Left kidney (tissue), 2 donors: ENCODE data around the gene HOXB6. TPM values are rescaled to one million over a fixed set of nuclear protein-coding genes. Genes with fewer than 3 reads are reported as not detected.

Experiments
- DNase-seq: peaks from one replicate; pipeline ENCODE4 v3.0.0-alpha.2; 2013
- polyA plus RNA-seq: library from polyadenylated mRNA; unstranded; fragments of 120-200 nt; gene quantifications from one replicate; pipeline ENCODE4 v1.2.1, GENCODE V29; 2013; ENCODE audit not compliant: insufficient read length

Gene HOXB6
- polyA plus RNA-seq, 1 donor: 98.2 TPM

GRCh38 chr17:48623583-48623982, 18.8 kb upstream of the HOXB6 start:
- no peak for DNase-seq

DNA sequence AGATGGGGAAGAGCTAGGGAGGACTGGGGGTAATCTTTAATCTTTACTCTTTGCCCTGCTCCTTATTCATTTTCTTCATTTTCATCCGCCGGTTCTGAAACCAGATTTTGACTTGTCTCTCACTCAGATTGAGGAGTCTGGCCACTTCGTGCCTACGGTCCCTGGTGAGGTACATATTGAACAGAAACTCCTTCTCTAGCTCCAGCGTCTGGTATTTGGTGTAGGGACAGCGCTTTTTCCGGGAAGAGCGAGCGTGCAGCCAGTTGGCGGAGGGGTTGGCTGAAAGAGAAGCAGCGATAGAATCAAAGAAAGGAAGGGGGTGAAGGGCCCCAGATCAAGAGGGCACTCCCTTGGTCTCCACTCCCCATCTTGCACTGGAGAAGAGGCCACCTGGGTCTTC, 18.1 kb upstream of the HOXB6 start:
- DNase-seq: no peak

DNA sequence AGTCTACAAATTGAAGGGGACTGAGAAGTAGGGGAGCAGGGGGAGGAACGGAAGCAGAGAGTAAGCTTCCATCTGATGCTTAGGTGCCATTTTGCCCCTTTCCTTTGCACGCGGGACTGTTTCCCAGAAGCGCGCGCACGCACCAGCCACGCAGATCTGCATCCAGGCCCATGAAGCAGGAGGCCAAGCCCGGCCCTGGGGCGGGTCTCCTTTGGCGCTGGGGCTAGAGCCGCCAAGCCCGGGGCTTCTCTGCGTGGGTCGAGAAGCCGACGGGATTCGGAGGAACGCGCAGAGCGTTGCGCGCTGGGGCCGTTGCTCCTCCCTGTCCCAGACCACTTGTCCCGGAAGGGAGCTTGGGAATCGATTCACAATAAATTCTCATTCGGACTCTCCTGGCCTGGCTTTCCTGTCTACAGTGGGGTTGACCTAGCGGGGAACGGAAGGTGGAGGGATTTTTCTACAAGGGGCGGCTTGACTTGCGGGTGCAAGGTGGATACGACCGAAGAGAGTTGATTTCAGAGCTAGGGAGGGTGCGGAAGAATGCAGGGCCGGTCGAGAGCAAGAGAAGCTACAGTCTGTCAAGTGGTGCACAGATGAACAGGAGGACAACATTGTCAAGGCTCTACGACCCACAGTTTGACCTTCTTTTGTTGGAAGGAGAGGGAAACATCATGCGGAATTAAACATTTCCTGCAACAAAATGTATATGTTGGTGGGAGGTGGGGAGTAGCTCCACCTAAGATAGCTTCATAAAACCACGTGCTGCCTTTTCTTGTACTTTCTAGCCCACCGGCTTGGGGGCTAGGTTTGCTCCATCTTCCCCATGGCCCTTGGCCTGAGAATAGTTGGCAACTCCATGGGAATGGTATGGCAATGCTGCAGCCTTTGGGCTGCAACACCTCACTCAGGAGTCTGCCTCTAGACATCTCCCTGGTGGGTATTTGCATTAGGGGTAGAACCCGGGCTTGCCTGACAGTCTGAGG, 16.9 kb upstream of the HOXB6 start:
- no peak for DNase-seq

DNA sequence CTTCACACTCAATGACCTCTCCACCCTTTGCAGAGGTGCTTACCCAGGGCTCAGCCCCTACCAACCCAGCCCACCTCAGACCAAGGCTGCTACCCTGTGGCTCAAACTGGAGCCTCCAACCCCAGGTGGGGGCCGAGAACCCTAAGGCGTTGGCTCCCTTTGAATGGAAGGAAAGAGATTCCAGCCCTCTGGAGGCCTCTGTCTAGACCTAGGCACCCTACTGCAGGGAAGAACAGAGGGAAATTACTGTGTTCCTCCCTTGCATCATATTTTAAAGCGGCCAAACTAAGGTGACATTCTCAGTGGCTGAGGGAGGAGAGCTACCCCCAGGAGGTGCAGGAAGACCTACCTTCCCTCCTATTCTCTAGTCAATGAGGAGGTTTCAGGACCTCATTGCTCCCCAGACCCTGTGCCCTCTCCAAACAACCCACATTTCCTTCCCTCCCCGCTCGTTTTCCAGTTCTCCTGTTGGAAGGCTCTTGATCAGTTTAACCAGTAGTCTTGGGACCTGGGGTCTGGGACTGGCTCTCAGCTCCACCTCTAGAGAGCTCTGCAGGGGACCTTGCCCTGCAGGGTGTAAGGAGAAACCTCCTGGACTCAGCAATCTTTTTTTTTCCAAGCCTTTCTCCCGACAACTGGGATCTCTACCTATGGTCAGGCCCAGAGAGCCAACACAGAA, 15.8 kb upstream of the HOXB6 start:
- peak; percentile 44 for DNase-seq

- no peak for DNase-seq
These were observed 15.2 kb upstream of the HOXB6 start for GRCh38 chr17:48619826-48620449.

DNA sequence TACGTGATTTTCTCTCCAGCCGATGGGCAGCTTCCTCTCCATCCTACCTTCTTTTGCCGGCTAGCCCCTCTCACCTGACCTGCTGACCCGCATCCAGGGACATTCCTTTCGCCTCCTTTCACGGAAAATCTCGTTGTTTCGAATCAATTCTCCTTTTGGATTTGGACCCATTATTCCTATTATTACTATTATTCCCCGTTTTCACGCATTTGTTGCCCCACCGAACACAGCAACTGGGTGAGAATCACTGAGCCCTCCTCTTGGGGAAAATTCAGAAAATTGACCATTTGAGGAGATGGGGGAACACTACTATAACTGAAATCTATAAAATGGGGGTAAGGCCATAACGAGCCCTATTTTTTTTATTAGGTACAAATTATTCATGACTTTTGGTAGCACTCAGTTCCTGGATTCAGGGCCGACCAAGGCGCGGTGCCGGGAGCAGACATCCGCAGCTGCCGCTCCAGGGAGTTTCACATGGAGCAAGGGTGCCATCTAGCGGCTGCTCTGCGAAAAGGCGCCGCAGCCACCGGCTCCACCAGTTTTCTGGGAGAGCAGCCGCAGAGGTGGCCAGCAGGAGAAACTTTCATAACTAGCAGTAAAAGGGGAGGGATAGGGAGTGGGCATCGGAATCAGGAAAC, 13.6 kb upstream of the HOXB6 start:
- peak; percentile 93 for DNase-seq

GRCh38 chr17:48617471-48618255, 12.9 kb upstream of the HOXB6 start:
- peak; percentile 33 for DNase-seq

DNA sequence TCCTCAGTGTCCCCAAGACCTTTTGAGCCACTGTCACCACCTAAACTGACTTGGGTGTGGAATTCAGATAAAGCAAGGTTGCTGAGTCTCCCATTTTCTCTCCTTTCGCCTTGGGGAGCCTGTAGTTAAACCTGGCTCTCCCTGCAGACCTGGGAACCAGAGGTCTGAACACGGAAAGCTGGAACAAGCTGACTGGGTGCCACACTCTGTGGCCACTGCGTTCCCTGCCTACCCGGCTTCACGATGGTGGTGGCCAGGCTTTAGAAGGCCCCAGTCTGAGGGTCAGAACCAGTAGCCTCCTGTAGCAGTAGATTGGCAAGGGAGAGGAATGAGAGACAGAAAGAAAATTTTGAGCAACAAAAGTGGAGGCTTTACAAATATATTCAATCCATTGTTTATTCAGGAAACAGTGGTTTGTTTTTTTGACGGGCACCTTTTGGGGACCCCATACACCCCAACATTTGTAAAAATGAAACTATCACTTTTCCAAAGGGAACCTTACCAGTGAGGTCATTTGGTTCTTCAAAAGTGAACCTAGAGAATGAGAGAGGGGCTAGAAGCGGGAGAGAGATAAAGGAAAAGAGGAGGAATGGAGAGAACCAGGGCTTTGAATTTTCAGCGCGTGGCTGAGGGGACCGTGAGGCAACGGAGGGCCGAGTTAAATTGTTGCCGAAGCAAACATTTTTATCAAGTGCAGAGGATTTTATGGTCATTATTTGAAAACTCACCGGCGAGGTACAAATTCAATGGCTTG, 12.1 kb upstream of the HOXB6 start:
- no peak for DNase-seq

- DNase-seq: peak; percentile 42
These were observed 11.4 kb upstream of the HOXB6 start for GRCh38 chr17:48615963-48616716.

- DNase-seq: no peak
These were observed 10.5 kb upstream of the HOXB6 start, which contains the start of gene HOXB8 for GRCh38 chr17:48615047-48615962. TSS of gene HOXB8 (minus strand) at chr17:48615292. CDS start at chr17:48614704, 588 bp downstream.

DNA sequence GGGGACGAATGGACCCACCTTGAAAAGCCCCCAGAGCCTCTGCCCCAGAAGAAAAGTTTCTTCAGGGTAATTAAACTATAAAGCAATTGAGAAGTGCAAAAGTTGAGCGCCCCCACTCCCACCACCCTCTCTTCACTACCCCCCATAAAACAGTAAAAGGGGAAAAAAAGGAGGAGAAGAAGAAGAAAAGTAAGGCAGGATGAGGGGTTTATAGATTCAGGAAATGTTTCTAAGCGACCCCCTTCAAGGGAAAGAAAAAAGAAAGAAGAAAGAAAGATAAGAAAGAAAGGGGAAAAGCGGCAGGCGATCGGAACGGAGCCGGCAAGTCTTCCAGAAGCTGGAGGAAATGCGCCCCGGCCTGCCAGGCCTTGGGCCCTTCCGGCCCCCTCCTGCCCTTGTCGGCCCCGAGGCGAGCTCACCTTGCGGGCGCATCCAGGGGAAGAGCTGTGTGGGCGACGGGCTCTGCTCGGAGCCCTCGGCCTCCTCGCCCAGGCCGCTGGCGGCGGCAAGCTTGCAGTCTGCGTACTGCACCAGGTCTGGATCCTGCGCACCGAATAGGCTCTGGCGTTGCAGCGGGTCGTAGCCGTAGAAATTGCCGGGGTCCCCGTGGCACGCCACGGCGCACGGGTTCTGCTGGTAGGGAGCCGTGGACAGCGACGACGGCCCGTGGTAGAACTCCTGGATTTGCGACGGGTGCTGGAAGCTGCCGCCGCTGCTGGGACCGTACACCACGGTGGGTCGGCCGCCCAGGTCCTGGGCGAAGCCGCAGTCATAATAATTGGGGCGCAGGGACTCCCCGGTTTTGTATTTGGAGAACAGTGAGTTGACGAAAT, 9.3 kb upstream of the HOXB6 start:
- DNase-seq: no peak

- DNase-seq: no peak
These were observed 8.3 kb upstream of the HOXB6 start for GRCh38 chr17:48612854-48613691.

DNA sequence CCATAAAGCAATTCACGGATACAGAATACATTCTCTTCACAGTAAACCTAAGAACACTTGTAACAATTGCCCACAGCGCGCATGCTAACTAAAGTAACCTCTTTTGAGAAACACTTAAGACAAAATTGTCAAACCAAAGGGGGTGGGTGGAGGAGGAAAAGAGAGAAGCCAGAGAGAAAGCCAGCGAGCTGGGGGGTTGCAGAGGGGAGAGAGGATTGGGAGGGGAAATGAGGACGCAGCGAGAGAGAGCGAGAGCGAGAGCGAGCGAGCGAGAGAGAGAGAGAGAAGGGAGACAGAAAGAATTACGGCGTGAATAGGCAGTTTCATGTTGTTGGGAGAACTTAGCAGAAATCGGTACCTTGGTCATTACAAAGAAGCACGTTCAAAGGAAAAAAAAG, 7.7 kb upstream of the HOXB6 start:
- DNase-seq: no peak

GRCh38 chr17:48611681-48612455, 7.1 kb upstream of the HOXB6 start:
- no peak for DNase-seq

- DNase-seq: no peak
These were observed 6.4 kb upstream of the HOXB6 start for GRCh38 chr17:48611213-48611612.
